ENCODE results near the gene PRRG2. TPM values are rescaled to one million over a fixed set of nuclear protein-coding genes. Genes with fewer than 3 reads are reported as not detected.

Gene PRRG2
- total RNA-seq, 1 experiment from 2014 or later, result 3.3 TPM

DNA sequence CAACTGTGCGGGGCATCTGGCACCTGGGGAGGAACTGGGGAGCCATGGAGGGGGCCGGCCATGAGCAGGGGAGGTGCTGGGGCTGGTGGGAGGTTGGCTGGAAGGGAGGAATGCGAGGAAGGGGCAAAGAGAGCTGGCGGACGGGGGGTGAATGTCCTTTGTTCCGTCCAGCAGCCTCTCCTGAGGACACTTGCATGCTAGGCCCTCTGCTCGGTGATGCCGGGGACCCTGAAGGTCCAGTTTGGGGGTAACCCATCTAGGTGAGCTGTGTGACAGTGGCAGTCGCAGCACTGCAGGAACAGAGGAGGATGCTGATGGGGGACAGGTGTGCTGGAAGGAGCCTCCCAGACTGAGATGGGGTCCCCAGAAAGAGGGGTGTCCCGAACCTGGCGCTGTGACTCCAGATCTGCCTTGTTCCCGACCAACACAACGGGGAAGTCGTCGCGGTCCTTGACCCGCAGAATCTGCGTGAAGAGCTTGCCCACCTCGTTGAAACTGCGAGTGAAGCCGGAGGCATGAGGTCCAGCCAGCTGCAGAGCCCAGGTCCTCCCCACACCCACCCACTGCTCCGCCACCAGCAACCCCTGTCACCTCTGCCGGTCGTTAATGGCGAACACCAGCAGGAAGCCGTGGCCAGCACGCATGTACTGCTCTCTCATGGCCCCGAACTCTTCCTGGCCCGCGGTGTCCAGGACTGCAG, 55.3 kb downstream of the PRRG2 start:
- Histone ChIP-seq H3T11ph (ENCODE audit: low read length) (no peak overlapping the region), H3K79me1 (ENCODE audit: insufficient read depth, low read depth, low read length, poor library complexity, severe bottlenecking) (no peaks in the 10 kb centered on the region), H3K79me2 (ENCODE audit: insufficient read depth, low read length) (no peaks in the 10 kb centered on the region), H3K9me3 (ENCODE audit: control insufficient read depth, low read depth, low read length) (no peaks in the 10 kb centered on the region), H4K5ac (ENCODE audit: insufficient read length, low read depth, low read length) (no peak overlapping the region), H2AFZ (ENCODE audit: low read length) (no peak overlapping the region), H2BK20ac (ENCODE audit: low read depth, low read length, poor library complexity, severe bottlenecking) (no peak overlapping the region), H3K23me2 (ENCODE audit: insufficient read length, low read depth, low read length, poor library complexity, severe bottlenecking) (peaks cover 13% of the 10 kb centered on the region), H2BK120ac (ENCODE audit: low read depth, low read length, poor library complexity, severe bottlenecking) (no peak overlapping the region), H3K14ac (ENCODE audit: insufficient read depth, low read length) (no peak overlapping the region), H3K4me1 (ENCODE audit: insufficient read depth, low read length) (no peaks in the 10 kb centered on the region; the same call in 1 of the 2 replicates), H3K23ac (ENCODE audit: insufficient read length, low read depth, low read length) (no peak overlapping the region), H2BK5ac (ENCODE audit: insufficient read length, low read length) (no peak overlapping the region), H4K8ac (replicated peaks; ENCODE audit: insufficient read length, low read depth, low read length) (no peak overlapping the region), H3K56ac (ENCODE audit: insufficient read length, low read depth, low read length) (no peak overlapping the region), H2AK5ac (ENCODE audit: insufficient read length, low read length) (no peak overlapping the region), H3K4me2 (ENCODE audit: insufficient read depth, insufficient read length, low read length) (no peak overlapping the region), H4K20me1 (ENCODE audit: control insufficient read depth, insufficient read depth, insufficient read length) (no peaks in the 10 kb centered on the region), H2BK15ac (ENCODE audit: low read depth, low read length) (no peak overlapping the region), H3K27ac (ENCODE audit: insufficient read length, low read depth, low read length) (no peak overlapping the region), H3K27me3 (ENCODE audit: insufficient read depth, low read length) (no peaks in the 10 kb centered on the region), H3K9ac (ENCODE audit: extremely low read depth, insufficient read length, low read length) (no peak overlapping the region), H3K18ac (ENCODE audit: insufficient read length, low read depth, low read length) (no peak overlapping the region), H2BK12ac (ENCODE audit: insufficient read length, low read depth, low read length) (no peak overlapping the region), H3K4ac (ENCODE audit: low read depth, low read length) (no peak overlapping the region), H4K91ac (ENCODE audit: insufficient read length, low read depth, low read length) (no peak overlapping the region)
- Mint-ChIP-seq H3K36me3 (ENCODE audit: insufficient read depth in 1 of 3, low read depth in 3 of 3) (no peaks in the 10 kb centered on the region), H3K9me3 (no peaks in the 10 kb centered on the region; a peak in 1 of 5 replicates), H3K4me1 (peaks cover 40 to 50% of the 10 kb centered on the region in 2 experiments), H3K27me3 (ENCODE audit: low read depth) (peaks cover 25% of the 10 kb centered on the region), H3K4me3 (no peak overlapping the region; a peak in 1 of 5 replicates), H3K27ac (peak overlapping the region in 1 of 3 experiments; percentile 18; a peak in 3 of 7 replicates)
- TF ChIP-seq, protein P1, sequence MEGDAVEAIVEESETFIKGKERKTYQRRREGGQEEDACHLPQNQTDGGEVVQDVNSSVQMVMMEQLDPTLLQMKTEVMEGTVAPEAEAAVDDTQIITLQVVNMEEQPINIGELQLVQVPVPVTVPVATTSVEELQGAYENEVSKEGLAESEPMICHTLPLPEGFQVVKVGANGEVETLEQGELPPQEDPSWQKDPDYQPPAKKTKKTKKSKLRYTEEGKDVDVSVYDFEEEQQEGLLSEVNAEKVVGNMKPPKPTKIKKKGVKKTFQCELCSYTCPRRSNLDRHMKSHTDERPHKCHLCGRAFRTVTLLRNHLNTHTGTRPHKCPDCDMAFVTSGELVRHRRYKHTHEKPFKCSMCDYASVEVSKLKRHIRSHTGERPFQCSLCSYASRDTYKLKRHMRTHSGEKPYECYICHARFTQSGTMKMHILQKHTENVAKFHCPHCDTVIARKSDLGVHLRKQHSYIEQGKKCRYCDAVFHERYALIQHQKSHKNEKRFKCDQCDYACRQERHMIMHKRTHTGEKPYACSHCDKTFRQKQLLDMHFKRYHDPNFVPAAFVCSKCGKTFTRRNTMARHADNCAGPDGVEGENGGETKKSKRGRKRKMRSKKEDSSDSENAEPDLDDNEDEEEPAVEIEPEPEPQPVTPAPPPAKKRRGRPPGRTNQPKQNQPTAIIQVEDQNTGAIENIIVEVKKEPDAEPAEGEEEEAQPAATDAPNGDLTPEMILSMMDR (conservative IDR thresholded peaks at IDR 0.05), result no peak
- WGBS (ENCODE audit: extremely low coverage, insufficient read length, low lambda C conversion rate), result no CpG with 5 or more reads among the region's 30 CpGs
- no peak for DNase-seq

All from H9 (cell line).